DMS79 treated with DMSO at 0.1 percent for 48 hours (cell line): Measurements from ENCODE around the gene SFXN5.

Experiments
- DNase-seq: peaks from one replicate; lab custom pipeline; 2025; lab: John Stamatoyannopoulos, UW

SFXN5 gene

GRCh38 chr2:72897785-72898584, 173.5 kb downstream of the SFXN5 start:
- DNase-seq, result no peak

GRCh38 chr2:72896446-72896845, 175.1 kb downstream of the SFXN5 start:
- DNase-seq, result no peak

GRCh38 chr2:72895759-72896281, 175.7 kb downstream of the SFXN5 start:
- DNase-seq, result peak; percentile 54

- DNase-seq, result no peak
These were observed 176.4 kb downstream of the SFXN5 start for GRCh38 chr2:72895154-72895553.

GRCh38 chr2:72894514-72894913, 177.0 kb downstream of the SFXN5 start:
- DNase-seq, result no peak

GRCh38 chr2:72893594-72894319, 177.8 kb downstream of the SFXN5 start:
- no peak for DNase-seq

- DNase-seq, result no peak
These were observed 178.9 kb downstream of the SFXN5 start for GRCh38 chr2:72892506-72893173.
